ENCODE data around the gene RYR2. TPM values are rescaled to one million over a fixed set of nuclear protein-coding genes. Genes with fewer than 3 reads are reported as not detected.

The RYR2 gene
- total RNA-seq, 2 donors from 2014 or later: 14.2 to 17.1 TPM

GRCh38 chr1:237610157-237610556, 568.2 kb downstream of the RYR2 start:
- Histone ChIP-seq H3K36me3 (replicated peaks in 1 of 2; ENCODE audit: insufficient read depth in 1 of 2, low read depth in 2 of 2) (peaks cover 0 to 2% of the 10 kb centered on the region in 2 donors), H3K9me3 (no peaks in the 10 kb centered on the region), H3K27me3 (no peaks in the 10 kb centered on the region), H3K4me1 (no peaks in the 10 kb centered on the region), H3K27ac (no peak overlapping the region), H3K4me3 (no peak overlapping the region)
- no peak for TF ChIP-seq CTCF (IDR thresholded peaks at IDR 0.05)
- TF ChIP-seq POLR2A (IDR thresholded peaks at IDR 0.05): no peak
- WGBS, 2 donors: 74 to 75% methylated on average over 5 of the region's 5 CpGs
- ATAC-seq: no peak
- no peak for DNase-seq
- intact Hi-C loops (cut with DNase I): no loop called here

GRCh38 chr1:237613984-237614383, 572.0 kb downstream of the RYR2 start:
- ATAC-seq (no peak), DNase-seq (no peak)
- Histone ChIP-seq H3K4me3 (no peak overlapping the region), H3K27ac (no peak overlapping the region), H3K4me1 (no peaks in the 10 kb centered on the region), H3K27me3 (no peaks in the 10 kb centered on the region), H3K36me3 (replicated peaks in 1 of 2; ENCODE audit: insufficient read depth in 1 of 2, low read depth in 2 of 2) (peaks cover 2 to 6% of the 10 kb centered on the region in 2 donors), H3K9me3 (peaks cover 0 to 5% (median 0%) of the 10 kb centered on the region in 3 donors)
- TF ChIP-seq CTCF (IDR thresholded peaks at IDR 0.05): no peak
- no peak for TF ChIP-seq POLR2A (IDR thresholded peaks at IDR 0.05)
- intact Hi-C loops (cut with DNase I): no loop called here
- WGBS, 2 donors: 59 to 79% methylated on average over 8 to 9 of the region's 9 CpGs

GRCh38 chr1:237619553-237619952, 577.6 kb downstream of the RYR2 start:
- no peak for ATAC-seq
- TF ChIP-seq CTCF (IDR thresholded peaks at IDR 0.05): no peak
- H3K27ac ChIP-seq: no peak overlapping the region
- 88 to 89% methylated on average over 5 of the region's 5 CpGs for WGBS, 2 donors
- intact Hi-C loops (cut with DNase I): no loop called here
- no peak for DNase-seq
- H3K4me3 ChIP-seq: no peak overlapping the region
- H3K36me3 ChIP-seq (replicated peaks in 1 of 2; ENCODE audit: insufficient read depth in 1 of 2, low read depth in 2 of 2): peaks cover 0 to 6% of the 10 kb centered on the region in 2 donors
- H3K4me1 ChIP-seq: no peaks in the 10 kb centered on the region
- no peaks in the 10 kb centered on the region for H3K27me3 ChIP-seq
- peaks cover 0 to 6% (median 0%) of the 10 kb centered on the region in 3 donors for H3K9me3 ChIP-seq

GRCh38 chr1:237634922-237635321, 592.9 kb downstream of the RYR2 start:
- H3K27me3 ChIP-seq: no peaks in the 10 kb centered on the region
- ATAC-seq (no peak), DNase-seq (no peak)
- H3K36me3 ChIP-seq (replicated peaks in 1 of 2; ENCODE audit: insufficient read depth in 1 of 2, low read depth in 2 of 2): peaks cover 0 to 2% of the 10 kb centered on the region in 2 donors
- no peak overlapping the region for H3K27ac ChIP-seq
- TF ChIP-seq CTCF (IDR thresholded peaks at IDR 0.05) (no peak), POLR2A (IDR thresholded peaks at IDR 0.05) (no peak)
- no peaks in the 10 kb centered on the region for H3K4me1 ChIP-seq
- 80 to 82% methylated on average over 5 of the region's 5 CpGs for WGBS, 2 donors
- no peaks in the 10 kb centered on the region for H3K9me3 ChIP-seq
- no peak overlapping the region for H3K4me3 ChIP-seq
- intact Hi-C loops (cut with DNase I): no loop called here

GRCh38 chr1:237638555-237638954, 596.6 kb downstream of the RYR2 start:
- TF ChIP-seq POLR2A (IDR thresholded peaks at IDR 0.05): no peak
- TF ChIP-seq CTCF (IDR thresholded peaks at IDR 0.05): no peak
- H3K4me3 ChIP-seq: no peak overlapping the region
- intact Hi-C loops (cut with DNase I): no loop called here
- no peak for ATAC-seq
- no peaks in the 10 kb centered on the region for H3K9me3 ChIP-seq
- WGBS, 2 donors: 86 to 92% methylated on average over 1 of the region's 1 CpG
- H3K4me1 ChIP-seq: no peaks in the 10 kb centered on the region
- no peak overlapping the region for H3K27ac ChIP-seq
- H3K36me3 ChIP-seq (replicated peaks in 1 of 2; ENCODE audit: insufficient read depth in 1 of 2, low read depth in 2 of 2): peaks cover 0 to 6% of the 10 kb centered on the region in 2 donors
- H3K27me3 ChIP-seq: no peaks in the 10 kb centered on the region
- no peak for DNase-seq
